GM13977 (cell line): ENCODE results near the gene ERBB4.

Experiments
- DNase-seq: peaks from one replicate; pipeline ENCODE4 v3.0.0; 2012; ENCODE audit warnings: low spot score
- CTCF ChIP-seq: IDR thresholded peaks from 2 replicates; pipeline ENCODE4 v1.5.1; 2012; ENCODE audit warnings: mild to moderate bottlenecking, control low read depth; ENCODE audit not compliant: insufficient read depth; ENCODE audit errors: extremely low read depth, missing control alignments
- in situ Hi-C: fragments of 300-500 bp; cut with MboI; formaldehyde crosslinking; loops from one replicate; pipeline ENCODE4 v1.12.0; 2022; ENCODE audit warnings: low sequenced_read_pairs, low pct_unique_long_range_greater_than_20kb, mixed read lengths, inconsistent platforms; ENCODE audit not compliant: unreplicated experiment

Gene ERBB4

GRCh38 chr2:211939177-211939576, 599.4 kb downstream of the ERBB4 start:
- no peak for DNase-seq
- in situ Hi-C loops = no loop called here
- TF ChIP-seq CTCF = no peak

GRCh38 chr2:211934811-211935210, 603.8 kb downstream of the ERBB4 start:
- in situ Hi-C loops = no loop called here

GRCh38 chr2:211931314-211931713, 607.3 kb downstream of the ERBB4 start:
- in situ Hi-C loops = no loop called here
- TF ChIP-seq CTCF = no peak
- DNase-seq = no peak

More at GRCh38 chr2:211934811-211935210, 603.8 kb downstream of the ERBB4 start:
- no peak for DNase-seq
- TF ChIP-seq CTCF = no peak

GRCh38 chr2:211930331-211930730, 608.3 kb downstream of the ERBB4 start:
- peak; percentile 9 for DNase-seq
- in situ Hi-C loops = no loop called here
- TF ChIP-seq CTCF = no peak

GRCh38 chr2:211928201-211928600, 610.4 kb downstream of the ERBB4 start:
- TF ChIP-seq CTCF = no peak
- in situ Hi-C loops = no loop called here
- DNase-seq = no peak

- in situ Hi-C loops = no loop called here
- DNase-seq = no peak
- no peak for TF ChIP-seq CTCF
Observed at GRCh38 chr2:211923019-211923418, 615.6 kb downstream of the ERBB4 start.

- no peak for TF ChIP-seq CTCF
- no peak for DNase-seq
- in situ Hi-C loops = no loop called here
Observed at GRCh38 chr2:211903961-211904360, 634.6 kb downstream of the ERBB4 start.
